IMR-90 (cell line): Measurements from ENCODE around the gene ITFG1. TPM values are rescaled to one million over a fixed set of nuclear protein-coding genes. Genes with fewer than 3 reads are reported as not detected.

Experiments used
- ATAC-seq: fragments of 200-7000 bp; cut with Tn5 transposase; 2 replicates; pipeline ENCODE4 v1.9.1; 2020; ENCODE audit warnings: low read depth, mild to moderate bottlenecking, moderate library complexity
- BruUV-seq: library from RNA; stranded (reverse); fragments of 400-500 nt; replicated peaks from 2 replicates; lab custom pipeline; 2021; lab: Mats Ljungman, UMichigan
- CTCF ChIA-PET: fragments of 300-600 bp; formaldehyde crosslinking; extraction: SDS; loops from one replicate; lab custom pipeline; 2021; ENCODE audit warnings: antibody characterized with exemption; lab: Yijun Ruan, JAX
- POLR2A ChIA-PET: fragments of 300-600 bp; sonication (Branson Sonifier 250); formaldehyde crosslinking; loops from one replicate; lab custom pipeline; 2022; ENCODE audit warnings: antibody characterized with exemption; ENCODE audit not compliant: unreplicated experiment; lab: Charles Lee
- DNase-seq: peaks from one replicate; pipeline ENCODE4 v3.0.0; 2013
- H2AFZ ChIP-seq: replicated peaks from 2 replicates; pipeline ENCODE3; 2013; ENCODE audit warnings: low read length, mild to moderate bottlenecking; ENCODE audit not compliant: poor library complexity
- H2AK5ac ChIP-seq: 2 replicates; pipeline ENCODE4 v1.6.1; 2013; ENCODE audit warnings: low read depth, low read length, inconsistent platforms
- H2AK9ac ChIP-seq: replicated peaks from 2 replicates; pipeline ENCODE3; 2013; ENCODE audit warnings: mild to moderate bottlenecking, low read depth, low read length, moderate library complexity; ENCODE audit not compliant: poor library complexity
- H2BK120ac ChIP-seq: 2 replicates; pipeline ENCODE4 v1.6.1; 2013; ENCODE audit warnings: low read depth, low read length, inconsistent platforms
- H2BK15ac ChIP-seq: 3 replicates; pipeline ENCODE4 v1.6.1; 2013; ENCODE audit warnings: low read depth, low read length, inconsistent platforms
- H2BK20ac ChIP-seq: 2 replicates; pipeline ENCODE4 v1.6.1; 2013; ENCODE audit warnings: low read depth, mild to moderate bottlenecking, inconsistent platforms, low read length, moderate library complexity
- H2BK5ac ChIP-seq: 2 replicates; pipeline ENCODE4 v1.6.1; 2013; ENCODE audit warnings: mild to moderate bottlenecking, low read depth, low read length, inconsistent platforms; ENCODE audit not compliant: poor library complexity, severe bottlenecking
- H3K14ac ChIP-seq: replicated peaks from 2 replicates; pipeline ENCODE4 v1.6.1; 2013; ENCODE audit warnings: low read depth, low read length, inconsistent platforms
- H3K18ac ChIP-seq: 2 replicates; pipeline ENCODE4 v1.6.1; 2013; ENCODE audit warnings: low read depth, low read length, control low read depth
- H3K23ac ChIP-seq: 2 replicates; pipeline ENCODE4 v1.6.1; 2013; ENCODE audit warnings: low read depth, low read length, inconsistent platforms
- H3K27ac ChIP-seq: 2 replicates; pipeline ENCODE4 v1.5.1; 2013; ENCODE audit warnings: mild to moderate bottlenecking, control low read depth, low read length; ENCODE audit not compliant: insufficient read depth
- H3K27me3 ChIP-seq: 2 replicates; pipeline ENCODE4 v1.6.1; 2013; ENCODE audit warnings: low read length; ENCODE audit not compliant: control insufficient read depth, insufficient read depth
- H3K36me3 ChIP-seq: 2 replicates; pipeline ENCODE4 v1.6.1; 2013; ENCODE audit warnings: low read length, mixed read lengths; ENCODE audit not compliant: control insufficient read depth, insufficient read depth
- H3K4ac ChIP-seq: 2 replicates; pipeline ENCODE4 v1.6.1; 2013; ENCODE audit warnings: low read depth, low read length, inconsistent platforms
- H3K4me1 ChIP-seq: 2 replicates; pipeline ENCODE4 v1.6.1; 2013; ENCODE audit warnings: low read length, mixed read lengths; ENCODE audit not compliant: control insufficient read depth, insufficient read depth
- H3K4me2 ChIP-seq: 2 replicates; pipeline ENCODE4 v1.6.1; 2013; ENCODE audit warnings: low read depth, mild to moderate bottlenecking, control low read depth, low read length, moderate library complexity
- H3K4me3 ChIP-seq: 2 replicates; pipeline ENCODE4 v1.5.1; 2013; ENCODE audit warnings: low read depth, mild to moderate bottlenecking, control low read depth, low read length, moderate library complexity; ENCODE audit not compliant: insufficient read depth
- H3K56ac ChIP-seq: 2 replicates; pipeline ENCODE4 v1.6.1; 2013; ENCODE audit warnings: low read length, inconsistent platforms; ENCODE audit not compliant: insufficient read depth; ENCODE audit errors: extremely low read depth
- H3K79me1 ChIP-seq, 2 experiments: 2 replicates each; pipeline ENCODE4 v1.6.1; 2013; ENCODE audit warnings: low read length in 2 of 2, inconsistent platforms in 1 of 2, low read depth in 1 of 2
- H3K9ac ChIP-seq: 2 replicates; pipeline ENCODE4 v1.6.1; 2013; ENCODE audit warnings: low read depth, low read length, control low read depth
- H3K9me1 ChIP-seq: 2 replicates; pipeline ENCODE4 v1.6.1; 2013; ENCODE audit warnings: low read length, inconsistent platforms; ENCODE audit not compliant: insufficient read depth
- H3K9me3 ChIP-seq: 2 replicates; pipeline ENCODE4 v1.6.1; 2013; ENCODE audit warnings: low read length; ENCODE audit not compliant: control insufficient read depth, insufficient read depth
- H4K20me1 ChIP-seq: 2 replicates; pipeline ENCODE4 v1.6.1; 2013; ENCODE audit warnings: low read length, inconsistent platforms; ENCODE audit not compliant: insufficient read depth
- H4K5ac ChIP-seq: 2 replicates; pipeline ENCODE4 v1.6.1; 2013; ENCODE audit warnings: mild to moderate bottlenecking, low read depth, low read length, control low read depth
- H4K8ac ChIP-seq, 2 experiments: 2 replicates each; pipeline ENCODE4 v1.6.1; 2013; ENCODE audit warnings: low read depth in 2 of 2, low read length in 2 of 2, control low read depth in 1 of 2, inconsistent platforms in 1 of 2
- H4K91ac ChIP-seq: 2 replicates; pipeline ENCODE4 v1.6.1; 2013; ENCODE audit warnings: low read depth, low read length, inconsistent platforms; ENCODE audit not compliant: insufficient read depth
- RAD21 ChIP-seq: IDR thresholded peaks from 2 replicates; pipeline ENCODE4 v1.6.1; 2012; ENCODE audit warnings: low read length, improper control_type of control experiment
- WGBS, 2 experiments: methylation state at CpG; one replicate each; pipeline versions ENCODE4 v1.1.5 to v1.1.7; 2013; ENCODE audit warnings: missing lambda C conversion rate in 2 of 2; ENCODE audit not compliant: insufficient read length in 1 of 2; ENCODE audit errors: extremely low coverage in 2 of 2; 5-methylcytosine and 5-hydroxymethylcytosine counted together
- dilution Hi-C: fragments of 300-500 bp; cut with HindIII; formaldehyde crosslinking; loops from one replicate; pipeline ENCODE4 v1.14.3; 2018; ENCODE audit warnings: low sequenced_read_pairs; ENCODE audit not compliant: unreplicated experiment
- in situ Hi-C: fragments of 300-500 bp; cut with MboI; formaldehyde crosslinking; loops from 3 replicates; pipeline ENCODE4 v1.14.3; 2019; ENCODE audit warnings: low sequenced_read_pairs, inconsistent platforms, mixed read lengths
- intact Hi-C: fragments of 100-400 bp; cut with micrococcal nuclease; formaldehyde crosslinking; loops from 2 replicates; pipeline ENCODE4 v1.10.0; 2022
- polyA plus RNA-seq, 3 experiments: library from polyadenylated mRNA; depleted of rRNA; stranded (reverse); fragments of >200 nt; gene quantifications; 2 replicates each; pipeline ENCODE4 v1.2.3, GENCODE V29; 2012; ENCODE audit warnings: low replicate concordance in 1 of 3
- total RNA-seq: library from RNA; depleted of rRNA; stranded (reverse); fragments of >200 nt; gene quantifications from 2 replicates; pipeline ENCODE4 v1.2.3, GENCODE V29; 2012
- TF ChIP-seq, protein P1 (sequence below): conservative IDR thresholded peaks from 2 replicates; pipeline ENCODE4 v1.5.1; 2012; ENCODE audit warnings: mild to moderate bottlenecking, low read depth, low read length, improper control_type of control experiment

The ITFG1 gene
- total and polyA plus RNA-seq, 2 of the 4 experiments (the other 2 are of a cell fraction) = 54.3 to 60.4 TPM

DNA sequence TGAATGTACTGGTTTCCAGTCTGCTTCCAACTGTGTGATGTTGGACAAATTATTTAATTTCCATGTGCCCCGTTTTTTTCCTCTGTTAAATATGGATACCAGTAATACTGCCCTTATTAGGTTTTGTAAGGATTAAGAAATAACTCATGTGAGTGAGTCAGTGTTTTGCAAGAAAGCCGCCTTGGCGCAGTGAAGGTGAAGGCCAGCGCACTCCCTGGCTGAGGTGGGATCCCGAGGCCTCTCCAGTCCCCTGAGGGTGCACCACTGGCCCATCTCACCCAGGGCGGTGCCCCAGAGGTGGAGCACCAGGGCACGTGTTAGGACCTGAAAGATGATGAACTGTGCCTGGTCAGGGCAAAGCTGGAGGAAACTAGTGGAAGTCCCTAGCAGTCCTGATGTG lies 43.7 kb upstream of the ITFG1 start:
- peak; percentile 23 for DNase-seq

More for the DNA sequence above, 43.7 kb upstream of the ITFG1 start:
- H4K5ac ChIP-seq = no peak overlapping the region
- peaks cover 14% of the 10 kb centered on the region for H3K36me3 ChIP-seq
- no peak overlapping the region for H3K14ac ChIP-seq
- no peaks in the 10 kb centered on the region; the same call in 1 of the 2 replicates for H3K9me1 ChIP-seq
- no peak overlapping the region for H2AFZ ChIP-seq
- H3K4me3 ChIP-seq = no peak overlapping the region
- no peak for ATAC-seq
- no peak overlapping the region; the same call in 1 of the 2 replicates for H3K27ac ChIP-seq
- WGBS, 2 experiments = 95% methylated on average over 3 of the region's 7 CpGs; no CpG with 5 or more reads in 1 of the 2 experiments
- TF ChIP-seq, protein P1, sequence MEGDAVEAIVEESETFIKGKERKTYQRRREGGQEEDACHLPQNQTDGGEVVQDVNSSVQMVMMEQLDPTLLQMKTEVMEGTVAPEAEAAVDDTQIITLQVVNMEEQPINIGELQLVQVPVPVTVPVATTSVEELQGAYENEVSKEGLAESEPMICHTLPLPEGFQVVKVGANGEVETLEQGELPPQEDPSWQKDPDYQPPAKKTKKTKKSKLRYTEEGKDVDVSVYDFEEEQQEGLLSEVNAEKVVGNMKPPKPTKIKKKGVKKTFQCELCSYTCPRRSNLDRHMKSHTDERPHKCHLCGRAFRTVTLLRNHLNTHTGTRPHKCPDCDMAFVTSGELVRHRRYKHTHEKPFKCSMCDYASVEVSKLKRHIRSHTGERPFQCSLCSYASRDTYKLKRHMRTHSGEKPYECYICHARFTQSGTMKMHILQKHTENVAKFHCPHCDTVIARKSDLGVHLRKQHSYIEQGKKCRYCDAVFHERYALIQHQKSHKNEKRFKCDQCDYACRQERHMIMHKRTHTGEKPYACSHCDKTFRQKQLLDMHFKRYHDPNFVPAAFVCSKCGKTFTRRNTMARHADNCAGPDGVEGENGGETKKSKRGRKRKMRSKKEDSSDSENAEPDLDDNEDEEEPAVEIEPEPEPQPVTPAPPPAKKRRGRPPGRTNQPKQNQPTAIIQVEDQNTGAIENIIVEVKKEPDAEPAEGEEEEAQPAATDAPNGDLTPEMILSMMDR = no peak
- TF ChIP-seq RAD21 = no peak
- H3K9me3 ChIP-seq = no peaks in the 10 kb centered on the region
- no peak overlapping the region for H3K9ac ChIP-seq
- BruUV-seq = no TSS peak
- no peak overlapping the region for H3K18ac ChIP-seq
- H2BK5ac ChIP-seq = no peak overlapping the region
- in situ Hi-C loops = no loop called here
- H2BK15ac ChIP-seq = no peak overlapping the region
- no peak overlapping the region for H4K8ac ChIP-seq
- no peaks in the 10 kb centered on the region for H4K20me1 ChIP-seq
- no peak overlapping the region for H3K56ac ChIP-seq
- no peak overlapping the region for H2BK20ac ChIP-seq
- dilution Hi-C loops = no loop called here
- no peaks in the 10 kb centered on the region for H3K4me1 ChIP-seq
- H3K23ac ChIP-seq = no peak overlapping the region
- no peak overlapping the region for H3K4ac ChIP-seq
- H3K27me3 ChIP-seq = no peaks in the 10 kb centered on the region
- no peak overlapping the region; the same call in 1 of the 2 replicates for H2AK5ac ChIP-seq
- H3K79me1 ChIP-seq = peaks cover 4 to 8% of the 10 kb centered on the region in 2 experiments; a peak in 1 of 4 replicates
- H4K91ac ChIP-seq = no peak overlapping the region
- ChIA-PET POLR2A (no interaction called here), CTCF (no interaction called here)
- no peak overlapping the region for H2AK9ac ChIP-seq
- H2BK120ac ChIP-seq = no peak overlapping the region
- intact Hi-C loops = no loop called here
- H3K4me2 ChIP-seq = no peak overlapping the region
